NCI-H526 treated with DMSO at 0.1 percent for 48 hours (cell line): ENCODE measurements around the gene TMEM63B.
"Not testable (repeated sequence)": the region's sequence is repeated elsewhere in the genome, so short reads cannot be mapped to it uniquely, and the experiment has no call there.

Experiments
- DNase-seq: peaks from one replicate; lab custom pipeline; 2025; lab: John Stamatoyannopoulos, UW

Gene TMEM63B

DNA sequence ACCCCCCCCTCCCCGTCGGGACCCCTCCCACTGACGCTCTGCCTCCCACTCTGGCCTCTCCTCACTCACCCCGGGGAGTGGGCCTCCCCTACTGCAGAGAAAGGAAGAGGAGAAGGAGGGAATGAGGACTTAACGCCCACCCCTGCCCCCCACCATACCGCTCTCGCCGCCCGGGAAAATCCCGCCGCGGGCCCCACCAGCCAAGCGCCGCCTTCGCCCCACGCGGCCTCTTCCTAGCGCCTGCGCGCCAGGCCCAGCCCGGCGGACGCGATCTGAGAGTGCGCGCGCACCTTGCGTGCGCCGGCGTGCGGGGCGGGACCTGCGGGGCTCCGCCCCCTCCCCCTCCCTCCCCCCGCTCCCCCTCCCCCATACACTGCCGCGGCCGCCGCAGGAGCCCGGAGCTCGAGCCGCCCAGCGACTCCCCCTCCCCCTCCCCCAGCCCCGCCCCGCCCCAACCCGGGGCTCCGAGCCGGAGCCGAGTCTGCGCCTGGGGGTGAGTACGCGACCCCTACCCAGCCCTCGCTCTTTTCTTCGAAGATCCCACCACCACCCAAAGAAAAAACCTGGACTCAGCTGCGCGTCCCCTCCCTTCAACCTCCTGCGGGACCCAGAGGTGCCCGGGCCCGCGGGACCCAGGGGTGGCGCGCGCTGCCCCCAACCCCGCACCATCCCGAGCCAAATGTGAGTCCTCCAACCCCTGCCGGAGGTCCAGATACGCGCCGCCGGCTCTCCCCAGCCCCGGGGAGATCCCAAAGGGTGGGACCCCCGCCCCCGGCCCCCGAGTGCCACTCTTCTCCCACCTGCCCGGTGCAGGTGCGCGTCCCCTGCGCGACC, at the start of gene TMEM63B, which contains the start of gene MRPL14:
TMEM63B (plus strand) TSS at position 369 of the 834 bp plus-strand sequence. CDS start 7,031 bp downstream, outside the sequence.
MRPL14 (minus strand) TSS at position 267 of the 834 bp plus-strand sequence. CDS start 10,841 bp downstream, outside the sequence.
- peak; percentile 61 for DNase-seq

DNA sequence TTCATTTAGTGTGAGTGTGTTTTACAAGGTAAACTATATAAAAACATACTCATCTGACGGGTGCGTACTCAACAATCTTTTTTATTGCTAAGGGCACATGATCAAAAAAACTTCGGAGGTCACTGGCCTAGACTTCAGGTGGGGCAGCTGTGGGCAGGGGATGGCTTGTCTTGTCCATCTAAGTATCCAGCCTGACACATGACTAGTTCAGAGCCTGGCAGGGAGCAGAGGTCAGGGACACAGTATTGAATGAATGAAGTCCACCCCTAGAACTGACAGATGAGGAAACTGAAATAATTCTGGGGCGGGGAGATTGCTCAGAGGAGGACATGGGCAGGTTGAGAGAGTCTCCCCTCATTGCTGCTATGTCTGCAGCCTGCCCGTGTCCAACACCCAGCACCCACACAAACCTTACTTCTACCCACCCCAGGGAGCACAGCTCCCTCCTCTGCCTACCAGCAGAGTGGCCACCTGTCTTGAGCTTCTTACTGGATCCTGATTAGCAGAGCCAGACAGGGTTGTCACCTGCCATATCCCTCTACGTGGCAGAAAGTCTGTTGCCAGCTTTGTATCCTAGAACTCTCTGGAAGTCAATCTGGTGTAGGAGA, 49.0 kb upstream of the TMEM63B start:
- no peak for DNase-seq

DNA sequence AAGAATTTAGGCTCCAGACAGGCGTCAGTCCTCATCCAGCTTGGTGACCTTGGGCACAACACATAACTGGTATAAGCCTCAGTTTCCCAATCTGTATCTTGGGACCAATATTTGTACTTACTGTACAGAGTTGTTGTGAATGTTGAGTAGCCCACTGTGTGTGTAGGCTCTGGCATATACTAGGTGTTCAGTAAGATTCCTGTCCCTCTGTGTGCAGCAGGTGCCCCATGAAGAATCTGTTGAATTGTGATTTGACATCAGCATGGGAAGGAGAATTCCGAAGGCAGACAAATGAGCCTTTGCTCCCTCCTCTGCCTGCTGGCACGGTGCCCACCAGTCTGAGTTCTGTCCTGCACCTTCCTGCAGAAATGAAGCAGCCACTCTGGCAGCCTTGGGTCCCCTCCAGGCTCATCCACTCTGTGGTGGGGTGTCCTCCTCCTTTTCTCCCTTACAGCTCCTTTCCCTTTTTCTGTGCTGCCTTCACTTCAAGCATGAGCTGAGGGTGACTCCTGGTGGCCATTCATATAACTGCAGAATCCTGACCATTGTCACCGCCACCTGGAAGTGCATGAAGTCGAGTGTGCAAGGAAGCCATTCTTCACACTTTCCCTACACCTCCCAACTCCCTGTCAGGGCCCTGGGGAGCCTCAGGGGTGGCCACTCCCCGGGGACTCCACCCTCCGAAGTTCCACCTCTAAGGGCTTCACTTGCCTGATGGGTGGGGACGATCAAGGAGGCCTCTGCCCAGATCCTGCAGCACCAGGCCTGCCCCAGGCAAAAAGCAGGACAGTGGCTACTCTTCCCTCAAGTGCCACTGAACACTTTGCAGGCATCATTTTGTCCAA, 48.3 kb upstream of the TMEM63B start:
- no peak for DNase-seq

DNA sequence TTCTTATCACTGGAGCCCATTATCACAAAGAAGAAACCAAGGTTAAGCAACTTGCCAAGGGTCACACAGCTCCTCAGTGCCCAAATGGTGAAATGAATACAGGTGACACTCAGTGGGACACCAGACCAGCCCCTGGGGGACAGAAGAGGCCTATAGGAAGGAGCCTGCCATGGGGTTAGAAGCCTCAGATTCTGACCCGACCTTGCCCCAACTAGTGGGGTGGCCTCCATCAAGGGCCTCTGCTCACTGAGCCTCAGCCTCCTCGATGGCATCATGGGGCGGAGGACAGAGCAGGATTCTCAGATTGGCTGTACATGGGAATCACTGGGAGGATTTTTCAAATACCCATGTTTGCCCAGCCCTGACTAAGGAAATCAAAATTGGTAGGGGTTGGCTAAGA, 47.7 kb upstream of the TMEM63B start:
- no peak for DNase-seq

DNA sequence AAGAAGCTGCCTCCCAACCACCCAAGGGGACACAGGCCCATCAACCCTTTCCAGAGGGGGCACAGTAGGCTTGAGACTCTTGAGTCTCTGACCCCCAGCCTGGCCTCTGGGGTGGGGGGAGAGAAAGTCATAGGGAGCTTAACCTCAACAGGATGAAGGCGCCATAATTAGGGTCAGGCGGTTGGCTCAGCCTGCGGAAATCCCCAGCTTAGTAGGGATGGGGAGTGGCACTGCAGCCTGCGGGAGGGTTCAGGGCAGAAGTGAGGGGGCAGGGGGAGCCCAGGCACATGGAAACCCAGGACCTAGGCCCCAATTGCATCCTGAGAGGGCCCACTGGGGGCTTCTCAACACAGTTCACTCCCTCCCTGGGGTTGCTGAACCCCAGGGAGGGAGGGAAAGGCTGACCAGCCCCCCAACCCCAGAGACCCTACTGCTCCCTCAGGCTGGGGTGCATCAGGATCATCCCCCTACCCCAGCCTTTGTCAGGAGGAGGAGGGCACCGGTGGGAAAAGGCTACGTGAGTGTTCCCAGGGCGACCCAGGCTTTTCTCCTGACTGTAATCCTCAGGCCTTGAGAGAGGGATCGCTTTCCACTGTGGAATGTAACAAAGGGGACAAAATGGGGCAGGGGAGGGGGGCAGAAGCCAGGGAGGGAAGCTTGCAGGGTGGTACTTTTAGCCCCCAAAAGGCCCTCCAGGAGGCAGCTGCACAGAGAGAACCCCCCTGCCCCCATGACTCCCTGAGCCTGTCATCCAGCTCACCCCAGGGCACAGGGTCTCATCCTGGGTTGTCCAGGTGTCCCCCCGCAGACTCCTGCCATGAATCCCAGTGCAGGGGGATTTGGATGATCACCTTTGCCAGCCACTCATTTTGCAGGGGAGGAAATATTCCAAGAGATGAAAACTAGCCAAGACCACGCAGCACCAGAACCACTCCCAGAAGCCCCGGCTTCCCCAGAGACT, 46.5 kb upstream of the TMEM63B start:
- no peak for DNase-seq

DNA sequence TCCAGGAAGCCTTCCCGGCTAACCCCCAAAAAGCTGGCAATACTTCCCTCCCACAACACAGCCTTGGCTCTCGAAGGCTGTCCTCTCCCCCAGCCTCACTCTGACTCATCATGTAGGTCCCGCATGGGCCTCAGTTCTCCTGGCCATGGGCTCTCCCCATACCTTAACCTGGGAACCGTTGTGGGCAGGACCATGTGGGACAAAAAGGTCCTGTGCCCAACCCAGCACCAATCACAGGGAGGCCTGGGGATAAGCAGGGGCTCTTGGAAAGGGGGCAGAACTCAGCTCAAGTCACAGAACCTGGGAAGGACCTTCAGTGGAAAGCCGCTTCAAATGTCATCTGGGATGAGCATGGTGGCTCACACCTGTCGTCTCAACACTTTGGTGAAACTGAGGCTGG, 45.6 kb upstream of the TMEM63B start:
- DNase-seq: no peak

DNA sequence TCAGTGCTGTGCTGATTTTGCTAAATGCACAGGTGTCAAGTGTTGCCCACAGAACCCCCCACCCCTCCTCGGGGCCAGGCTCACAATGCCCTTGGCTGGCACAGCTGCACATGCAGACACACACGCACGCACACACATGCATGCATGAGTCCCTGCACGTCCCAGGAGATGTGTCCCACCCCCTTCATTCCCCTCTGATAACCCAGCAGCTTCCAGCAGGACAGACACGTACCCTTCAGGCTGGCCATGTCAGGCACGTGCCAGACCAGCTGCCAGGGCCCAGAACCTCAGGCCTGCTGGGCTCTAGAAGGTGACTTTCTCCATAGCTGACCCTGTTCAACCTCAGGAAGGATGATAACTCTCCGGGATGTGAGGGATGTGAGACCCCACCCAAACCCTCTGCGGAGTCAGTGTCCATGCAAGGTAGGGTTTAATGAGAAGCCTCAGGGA, 44.5 kb upstream of the TMEM63B start:
- no peak for DNase-seq

DNA sequence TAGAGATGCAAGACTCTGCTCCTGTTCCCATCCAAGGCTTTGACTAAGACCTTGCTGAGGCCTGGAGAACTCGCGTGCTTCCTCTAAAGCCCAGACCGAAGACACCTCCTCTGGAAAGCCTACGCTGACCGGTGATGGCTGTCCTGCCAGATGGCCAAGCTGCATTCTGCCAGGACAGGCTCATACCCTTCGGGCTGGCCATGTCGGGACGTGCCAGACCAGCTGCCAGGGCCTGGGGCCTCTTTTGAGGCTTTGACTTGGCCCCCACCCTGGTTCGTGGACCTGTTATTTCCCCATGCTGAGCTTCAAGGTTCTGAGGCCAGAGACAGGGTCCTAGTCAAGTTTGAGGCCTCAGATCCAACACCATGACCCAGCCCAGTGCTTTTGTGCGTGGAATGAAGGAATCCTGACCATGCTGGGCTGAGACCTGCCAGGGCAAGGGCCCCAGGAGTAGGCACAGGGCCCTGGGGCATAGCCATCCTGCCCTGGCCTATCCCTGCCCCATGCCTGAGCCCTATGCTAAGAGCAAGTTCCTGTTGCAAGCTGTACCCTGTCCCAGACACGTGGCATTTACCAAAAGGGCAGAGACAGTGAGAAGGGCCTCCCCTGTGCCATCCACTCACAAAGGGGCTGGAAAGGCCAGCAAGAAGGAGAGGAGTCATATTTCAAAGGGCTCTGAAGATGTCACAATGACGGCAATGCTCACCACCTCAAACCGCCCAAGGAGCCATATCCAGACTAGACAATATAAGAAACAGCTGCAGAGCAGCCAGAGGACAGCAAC, 42.9 kb upstream of the TMEM63B start:
- no peak for DNase-seq

DNA sequence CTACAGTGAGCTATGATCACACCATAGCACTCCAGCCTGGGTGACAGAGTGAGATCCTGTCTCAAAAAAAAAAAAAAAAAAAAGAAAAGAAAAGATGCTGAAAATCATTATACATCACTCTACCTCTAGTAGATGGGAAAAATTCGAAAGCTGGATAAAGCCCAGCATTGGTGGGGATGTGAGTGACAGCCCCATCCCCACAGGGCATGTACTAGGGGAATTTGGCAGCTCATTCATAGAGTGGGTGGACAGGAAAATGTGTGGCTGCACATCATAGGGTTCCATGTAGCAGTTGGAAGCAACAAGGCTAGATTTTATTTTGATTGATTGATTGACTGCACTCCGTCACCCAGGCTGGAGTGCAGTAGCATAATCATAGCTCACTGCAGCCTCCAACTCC, 42.1 kb upstream of the TMEM63B start:
- DNase-seq: no peak

DNA sequence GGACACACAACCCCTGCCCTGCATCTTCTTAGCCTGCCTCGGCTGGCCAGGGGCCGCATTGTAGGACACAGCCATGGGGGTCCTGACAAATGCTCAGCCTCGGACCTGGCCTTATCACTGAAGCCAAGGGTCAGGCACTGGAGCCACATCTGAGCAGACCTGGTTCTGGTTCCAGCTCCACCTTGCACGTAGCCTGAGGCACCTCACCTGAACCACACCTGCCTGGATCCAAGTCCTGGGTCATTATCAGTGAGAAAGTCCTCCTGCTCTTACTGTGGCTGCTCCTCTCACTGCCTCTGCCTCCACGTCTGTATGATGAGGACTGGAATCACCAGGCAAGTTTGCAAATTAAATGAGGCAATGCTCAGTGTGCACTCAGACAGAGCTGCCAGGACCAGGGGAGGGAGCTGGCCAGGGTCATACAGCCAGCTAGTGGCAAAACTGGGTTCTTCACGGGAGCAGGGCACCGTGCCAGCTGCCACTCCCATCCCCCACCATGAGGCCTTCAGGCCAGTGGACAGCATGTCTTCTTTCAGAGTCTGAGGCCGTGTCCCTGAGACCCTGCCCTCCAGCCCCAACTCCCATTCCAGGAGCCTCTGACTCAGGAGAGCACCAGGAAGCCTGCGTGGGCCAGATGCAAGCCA, 40.3 kb upstream of the TMEM63B start:
- peak; percentile 22 for DNase-seq

DNA sequence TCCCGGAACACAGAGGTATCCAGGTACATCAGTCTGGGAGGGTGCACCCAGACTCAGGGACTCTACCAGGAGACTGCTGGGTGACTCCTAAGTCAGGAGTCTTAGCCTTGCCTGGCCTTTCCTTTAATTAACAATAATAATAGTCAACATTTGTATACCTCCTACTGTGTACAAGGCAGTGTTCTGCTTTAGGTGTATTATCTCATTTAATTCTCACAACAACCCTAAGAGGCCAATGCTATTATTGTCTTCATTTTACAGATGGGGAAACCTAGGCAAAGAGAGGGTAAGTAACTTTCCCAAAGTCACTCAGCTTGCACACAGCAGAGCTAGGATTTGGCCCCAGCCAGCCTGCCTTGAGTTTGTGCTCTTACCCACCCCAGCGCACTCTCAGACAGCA, 39.7 kb upstream of the TMEM63B start:
- DNase-seq: no peak

DNA sequence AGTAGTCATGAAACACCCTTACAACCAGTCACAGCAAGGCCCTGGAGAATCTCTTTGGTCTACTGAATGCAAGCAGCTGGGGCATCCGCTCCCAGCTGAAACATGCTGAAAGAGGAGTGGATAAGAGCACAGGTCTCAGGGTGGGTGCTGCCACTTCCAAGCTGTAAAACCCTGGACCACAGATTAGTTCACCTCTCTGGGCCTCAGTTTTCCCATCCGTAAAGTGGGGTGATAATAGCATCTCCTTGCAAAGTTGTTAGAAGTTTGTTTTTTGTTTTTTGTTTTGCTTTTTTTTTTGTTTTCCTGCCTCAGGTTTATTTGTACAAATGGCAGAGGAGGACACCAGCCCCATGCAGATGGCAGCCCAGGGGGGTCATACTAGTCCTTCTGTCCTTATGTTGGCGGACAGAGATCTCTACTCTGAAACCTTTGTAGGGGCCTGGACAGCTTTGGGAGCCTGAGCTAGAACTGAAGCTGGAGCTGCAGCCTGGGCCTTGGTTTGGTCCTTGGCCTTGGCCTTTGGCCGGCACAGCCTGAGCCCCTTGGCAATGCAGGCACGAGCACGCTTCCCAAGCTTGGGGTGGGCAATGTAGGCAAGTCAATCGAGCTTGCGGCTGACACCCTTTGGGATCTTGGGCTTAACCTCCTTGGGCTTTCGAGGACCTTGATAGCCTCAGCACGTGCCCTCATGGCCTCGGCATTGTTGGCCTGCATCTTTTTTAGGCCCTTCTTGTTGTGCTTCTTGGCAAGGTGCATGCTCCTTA, 38.3 kb upstream of the TMEM63B start:
- no peak for DNase-seq

DNA sequence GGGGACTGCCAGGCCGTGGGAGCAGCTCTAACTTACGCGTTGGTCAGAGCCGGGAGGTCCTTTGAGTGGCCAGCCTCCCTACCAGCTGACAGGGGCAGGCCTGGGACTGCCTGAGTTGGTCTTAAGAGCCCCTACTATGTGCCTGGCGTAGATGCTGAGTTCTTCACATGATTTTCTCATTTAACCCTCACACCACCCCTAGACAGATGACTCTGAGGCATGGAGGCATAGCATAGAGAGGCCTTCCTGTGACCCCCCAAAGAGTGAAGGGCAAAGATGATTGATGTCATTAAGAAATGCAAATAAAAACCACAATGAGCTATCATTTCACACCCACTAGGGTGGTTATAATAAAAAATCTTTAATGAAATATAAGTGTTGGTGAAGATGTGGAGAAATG, 36.9 kb upstream of the TMEM63B start:
- no peak for DNase-seq

DNA sequence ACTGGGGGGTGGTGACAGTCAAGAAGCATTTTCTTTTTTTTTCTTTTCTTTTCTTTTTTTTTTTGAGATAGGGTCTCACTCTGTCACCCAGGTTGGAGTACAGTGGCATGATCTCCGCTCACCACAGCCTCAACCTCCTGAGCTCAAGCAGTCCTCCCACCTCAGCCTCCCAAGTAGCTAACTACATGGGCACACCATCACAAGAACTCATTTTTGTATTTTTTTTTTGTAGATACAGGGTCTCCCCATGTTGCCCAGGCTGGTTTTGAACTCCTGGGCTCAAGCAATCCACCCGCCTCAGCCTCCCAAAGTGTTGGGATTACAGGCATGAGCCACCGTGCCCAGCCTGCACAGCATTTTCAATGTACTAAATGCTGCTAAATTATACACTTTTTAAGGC, 36.0 kb upstream of the TMEM63B start:
- DNase-seq: not testable (repeated sequence)

DNA sequence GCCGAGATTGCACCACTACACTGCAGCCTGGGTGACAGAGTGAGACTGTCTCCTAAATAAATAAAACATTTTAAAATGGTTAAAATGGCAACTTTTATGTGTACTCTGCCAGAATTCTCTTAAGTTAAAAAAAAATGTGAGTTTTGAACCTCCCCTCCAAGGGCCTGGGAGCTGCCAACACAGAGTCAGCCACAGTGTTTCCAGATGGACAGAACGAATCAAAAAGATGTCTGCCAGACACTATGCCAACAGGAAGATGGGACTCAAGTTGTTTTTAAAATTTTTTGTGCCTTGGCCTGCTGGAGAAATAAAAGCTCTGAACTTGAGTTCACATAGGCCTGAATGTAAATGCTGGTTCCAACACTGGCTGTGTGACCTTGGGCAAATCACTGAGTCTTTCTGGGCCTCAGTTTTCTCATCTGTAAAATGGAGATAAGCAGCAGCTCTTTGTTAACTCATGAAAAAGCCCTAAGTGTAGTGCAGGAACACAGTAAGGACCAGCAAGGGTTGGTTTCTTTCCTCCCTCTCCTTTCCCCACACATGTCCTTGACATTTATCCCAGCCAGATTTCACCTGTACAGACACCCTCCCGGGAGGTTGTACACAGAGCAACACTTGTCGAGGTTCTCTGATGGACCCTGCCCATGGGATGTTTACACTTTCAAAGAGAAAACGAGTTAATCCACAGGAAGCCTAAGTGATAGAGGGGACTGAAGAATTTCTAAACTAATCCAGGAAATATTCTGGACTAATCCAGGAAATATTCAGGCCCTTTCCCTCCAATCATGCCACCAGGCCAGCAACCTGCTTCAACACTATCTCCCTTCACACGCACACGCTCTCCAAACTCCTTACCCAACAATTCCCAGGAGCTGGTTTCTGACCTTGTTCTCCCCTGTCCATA, 35.1 kb upstream of the TMEM63B start:
- DNase-seq: no peak

DNA sequence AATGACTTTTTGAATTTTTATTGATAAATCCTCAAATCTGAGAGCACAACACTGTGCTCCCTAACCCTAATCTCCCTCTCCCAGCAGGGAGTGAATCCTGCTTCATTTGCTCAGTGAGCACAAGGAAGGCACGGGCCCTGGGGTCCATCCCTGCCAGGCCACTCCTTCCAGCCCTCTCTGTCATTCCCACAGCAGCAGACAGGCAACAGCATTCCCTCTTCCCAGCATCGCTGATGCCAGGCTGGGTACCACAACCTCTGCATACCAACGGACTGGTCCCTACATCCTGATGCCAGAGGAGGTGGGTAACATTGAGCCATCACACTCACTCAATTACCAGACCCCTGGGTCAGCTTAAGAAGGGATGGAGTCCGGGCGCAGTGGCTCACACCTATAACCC, 34.3 kb upstream of the TMEM63B start:
- no peak for DNase-seq

DNA sequence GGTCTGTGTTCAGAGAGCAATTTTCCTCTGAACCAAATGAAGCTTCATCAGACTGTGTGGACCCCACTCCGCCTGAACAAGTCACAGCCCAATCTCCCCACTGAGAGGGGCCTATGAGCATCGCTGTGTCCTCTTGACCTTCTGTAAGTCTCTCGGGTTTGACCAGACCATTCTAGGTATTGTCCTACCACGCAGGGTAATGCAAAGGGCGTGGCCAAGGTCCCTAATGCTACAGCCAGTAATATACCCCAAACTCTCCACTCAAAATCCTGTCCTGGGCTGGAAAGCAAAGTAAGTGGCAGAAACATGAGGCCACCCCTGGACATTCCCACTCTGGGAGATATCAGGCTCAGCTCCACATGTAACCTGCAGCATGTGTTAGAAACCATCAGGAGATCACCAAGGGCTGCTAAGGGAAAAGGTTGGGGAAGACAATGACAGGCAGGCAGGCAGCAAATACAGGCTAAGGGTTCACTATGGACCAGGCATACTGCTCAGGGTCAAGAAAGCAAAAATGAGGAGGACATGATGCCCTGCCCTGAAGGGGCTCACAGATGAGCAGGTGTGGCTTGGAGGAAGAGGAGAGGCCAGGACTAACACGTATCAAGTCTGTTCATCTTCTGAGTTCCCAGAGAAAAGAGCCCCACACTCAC, 33.5 kb upstream of the TMEM63B start:
- DNase-seq: no peak
